Muscle of arm (tissue), 14 donors: Measurements from ENCODE around the gene RAD54L. TPM values are rescaled to one million over a fixed set of nuclear protein-coding genes. Genes with fewer than 3 reads are reported as not detected.
"Not testable (repeated sequence)": the region's sequence is repeated elsewhere in the genome, so short reads cannot be mapped to it uniquely, and the experiment has no call there.

Experiments used
- DNase-seq: peaks from one replicate; pipeline ENCODE4 v3.0.0-alpha.2; 2013
- long read RNA-seq, 11 donors: transcript quantifications; one replicate each; lab custom pipeline, GENCODE V29; 2026
- polyA plus RNA-seq, 12 donors: library from polyadenylated mRNA; unstranded; fragments of 120-200 nt; gene quantifications; one replicate each; pipeline ENCODE4 v1.2.1, GENCODE V29; 2013; ENCODE audit not compliant: insufficient read length in 12 of 12

Gene RAD54L
- polyA plus RNA-seq: 1 to 10 TPM in 10 of 12 donors, not detected in 2; 3.7 to 8.7 (median 6.5) TPM
- long read RNA-seq, donor 1: 0 reads
- long read RNA-seq, donor 2, partial matches to known transcripts: 53 of 54 reads
- long read RNA-seq, donor 2, other reads (novel, unspliced or antisense): 0 of 54 reads
- long read RNA-seq, donor 3, partial matches to known transcripts: 0 of 2 reads
- long read RNA-seq, donor 3, other reads (novel, unspliced or antisense): 0 of 2 reads
- long read RNA-seq, donor 4, partial matches to known transcripts: 0 of 1 reads
- long read RNA-seq, donor 4, other reads (novel, unspliced or antisense): 0 of 1 reads
- long read RNA-seq, donor 5: 0 reads
- long read RNA-seq, donor 6: 0 reads
- long read RNA-seq, donor 7: 0 reads
- long read RNA-seq, donor 8: 0 reads
- long read RNA-seq, donor 9: 0 reads
- long read RNA-seq, donor 10: 0 reads
- long read RNA-seq, donor 11: 0 reads

DNA sequence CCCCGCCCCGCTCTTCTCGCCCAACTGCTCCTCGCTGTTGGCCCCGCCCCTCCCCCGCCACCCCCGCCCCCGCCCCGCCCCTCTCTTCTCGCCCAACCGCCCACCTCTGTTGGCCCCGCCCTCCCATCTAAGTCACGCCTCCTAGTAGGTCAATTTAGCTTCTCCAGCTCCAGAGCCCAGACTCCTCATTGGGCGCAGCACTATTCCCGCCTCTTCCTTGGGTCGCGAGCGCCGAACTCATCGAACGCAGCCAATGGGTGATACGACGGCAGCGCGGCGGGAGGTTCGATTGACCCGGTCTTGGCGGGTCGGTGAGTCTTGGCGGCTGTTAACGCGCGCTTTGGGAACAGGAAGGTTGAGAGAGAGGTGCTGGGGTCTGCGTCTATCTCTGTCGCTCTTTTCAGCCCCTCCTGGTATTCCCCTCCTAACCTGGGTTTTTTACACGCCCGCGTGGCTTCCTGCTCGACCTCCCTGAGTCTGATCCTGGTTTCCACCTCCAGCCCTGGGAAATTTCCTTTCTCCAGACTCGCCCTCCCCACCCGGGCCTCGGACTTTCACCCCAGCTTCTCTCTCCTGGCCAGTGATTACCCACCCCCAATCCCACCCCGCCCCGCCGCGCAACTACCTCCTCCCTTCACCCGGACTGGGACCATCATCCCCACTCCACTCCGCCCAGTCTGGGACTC lies at the start of gene RAD54L:
Gene RAD54L (plus strand): TSS at position 328 of the 686 bp plus-strand sequence. CDS start 643 bp downstream, outside the sequence.
- peak; percentile 97 for DNase-seq

DNA sequence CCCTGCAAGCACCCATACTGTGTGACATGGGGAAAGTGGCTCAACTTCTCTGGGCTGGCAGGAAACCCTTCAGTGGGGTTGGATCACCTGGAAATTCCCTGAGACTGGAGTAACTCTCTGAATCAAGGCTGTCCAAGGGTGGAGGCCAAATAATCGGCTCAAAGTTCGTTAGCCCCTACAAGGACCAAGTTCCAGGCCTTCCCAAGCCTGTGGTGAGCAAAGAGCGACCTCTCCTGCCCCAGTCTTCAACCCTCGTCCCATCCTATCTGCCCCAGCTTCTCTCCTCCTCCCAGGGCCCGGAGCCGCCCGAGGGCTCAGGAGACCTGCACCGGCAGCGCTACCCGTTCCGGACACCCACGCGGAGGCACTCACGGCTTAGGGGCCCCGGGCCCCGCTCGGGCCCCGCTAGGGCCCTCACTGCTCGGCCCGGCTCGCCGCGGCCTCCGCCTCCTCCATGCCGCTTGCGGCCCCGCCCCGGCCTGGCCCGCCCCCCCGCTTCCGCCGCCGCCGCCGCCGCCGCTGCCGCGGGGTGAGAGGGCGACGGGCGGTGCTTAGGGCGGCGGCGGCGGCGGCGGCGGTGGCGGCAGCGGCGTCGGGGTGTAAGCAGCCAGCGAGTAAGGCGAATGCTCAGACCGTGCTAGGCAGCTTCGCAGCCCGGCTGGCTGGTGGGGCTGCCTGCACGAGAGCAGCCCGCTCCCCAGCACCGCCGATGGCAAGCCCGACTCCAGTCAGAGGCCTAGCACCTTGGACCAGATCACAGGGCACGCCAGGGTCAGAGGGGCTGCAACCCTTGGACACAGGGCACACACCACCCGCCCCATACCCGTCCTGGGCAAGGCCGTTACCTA lies 49.4 kb upstream of the RAD54L start, which contains the start of gene POMGNT1:
Gene POMGNT1 (minus strand): TSS at position 471 of the 848 bp plus-strand sequence. CDS start 613 bp downstream, outside the sequence.
- DNase-seq: no peak

DNA sequence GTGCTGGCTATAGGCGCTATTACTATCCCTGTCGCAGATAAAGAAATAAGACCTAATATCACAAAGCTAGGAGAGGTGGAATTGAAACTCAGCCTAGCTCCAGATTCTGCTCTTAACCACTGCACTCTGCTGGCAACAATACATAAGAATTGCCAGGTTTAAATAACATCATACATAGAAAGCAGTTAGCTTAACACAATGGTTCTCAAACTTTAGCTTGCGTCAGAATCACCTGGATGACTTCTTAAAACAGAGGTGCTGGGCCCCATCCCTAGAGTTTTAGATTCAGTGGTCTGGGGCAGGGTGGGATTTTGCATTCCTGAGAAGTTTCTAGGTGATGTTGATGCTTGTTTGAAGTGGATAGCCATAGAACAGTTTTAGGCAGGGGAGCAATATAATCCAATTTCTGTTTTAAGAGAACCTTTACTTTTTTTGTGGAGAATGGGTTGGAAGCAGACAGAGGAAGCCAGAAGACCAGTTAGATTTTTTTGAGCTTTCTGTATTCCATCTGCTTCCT lies 48.3 kb upstream of the RAD54L start:
- no peak for DNase-seq

DNA sequence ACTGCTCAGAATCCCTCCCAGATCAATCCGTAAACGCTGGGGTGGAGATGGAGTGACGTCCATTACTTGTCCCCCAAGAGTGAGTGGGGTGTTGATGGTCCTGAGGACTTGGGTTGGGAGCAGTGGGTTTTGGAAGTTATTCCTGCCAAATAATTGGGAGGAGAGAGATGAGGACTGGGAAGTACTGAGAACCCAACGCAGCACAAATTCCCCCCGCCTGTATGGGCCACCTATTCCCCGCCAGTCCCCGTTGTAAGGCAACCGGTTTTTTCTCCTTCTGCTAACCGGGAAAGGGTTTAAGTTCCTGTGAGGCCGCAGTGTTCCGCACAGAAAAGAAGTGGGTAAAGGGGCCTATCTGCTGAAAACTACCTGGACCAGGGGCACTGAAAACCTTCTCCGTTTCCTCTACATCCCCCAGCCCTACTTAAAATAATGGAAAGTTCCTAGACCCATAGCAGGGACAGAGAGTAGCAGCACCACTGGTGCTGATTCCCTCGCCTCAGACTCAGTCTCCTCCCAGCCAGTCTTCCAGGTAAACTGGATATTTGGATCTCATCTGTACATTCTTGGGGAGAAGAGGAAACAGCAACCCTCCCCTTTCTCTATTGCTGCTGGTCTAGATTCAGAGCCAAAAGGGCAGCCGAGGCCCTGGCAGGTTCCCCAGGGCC lies 43.7 kb upstream of the RAD54L start:
- no peak for DNase-seq

DNA sequence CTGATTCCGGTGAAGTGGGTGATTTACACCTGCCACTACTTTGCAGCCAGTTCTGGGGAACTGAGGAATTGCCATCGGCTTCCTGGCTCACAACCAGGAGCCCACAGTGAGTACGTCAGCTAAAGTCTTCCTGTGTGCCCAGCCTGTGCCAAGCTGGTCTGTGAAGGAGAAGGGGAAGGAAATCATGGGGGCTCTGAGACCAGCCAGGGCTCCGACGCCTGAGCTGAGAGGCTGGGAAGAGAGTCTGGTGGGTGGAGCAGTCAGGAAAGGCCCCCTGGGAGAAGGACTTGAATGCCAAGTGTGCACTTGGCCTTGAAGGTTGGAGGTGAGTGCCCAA lies 43.2 kb upstream of the RAD54L start:
- DNase-seq: no peak

DNA sequence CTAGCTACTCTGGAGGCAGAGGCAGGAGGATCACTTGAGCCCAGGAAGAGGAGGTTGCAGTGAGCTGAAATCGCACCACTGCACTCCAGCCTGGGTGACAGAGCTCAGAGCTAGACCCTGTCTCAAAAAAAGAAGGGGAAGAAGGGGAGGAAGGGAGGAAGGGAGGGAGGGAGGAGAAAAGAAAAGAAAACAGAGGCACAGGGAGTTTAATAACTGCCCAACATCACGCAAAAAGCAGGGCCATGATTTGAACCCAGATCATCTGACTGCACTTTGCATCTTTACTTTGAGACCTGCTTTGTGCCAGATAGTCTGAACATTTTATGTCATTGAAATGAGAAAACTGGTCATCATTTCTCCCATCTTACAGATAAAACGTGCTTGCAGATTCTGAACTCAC lies 42.4 kb upstream of the RAD54L start:
- no peak for DNase-seq

DNA sequence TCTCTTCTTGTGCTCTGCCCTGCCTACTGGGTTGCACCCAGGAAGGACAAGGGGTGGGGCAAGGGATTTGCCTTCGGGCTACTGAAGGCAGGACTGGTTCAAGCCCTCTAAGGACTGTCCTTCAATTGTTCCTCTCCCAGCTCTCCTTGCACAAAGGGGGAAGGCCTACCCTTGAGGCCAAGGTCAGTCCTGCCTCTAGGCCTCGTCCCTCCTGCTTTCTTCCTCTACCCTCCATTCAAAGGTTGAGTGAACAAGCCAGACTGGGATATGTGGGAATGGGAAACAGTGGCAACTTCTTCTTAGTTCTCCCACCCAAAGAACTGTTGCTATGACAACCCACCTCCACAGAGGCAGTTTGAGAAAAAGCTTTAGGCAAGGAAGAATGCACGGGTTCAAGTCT lies 41.8 kb upstream of the RAD54L start:
- no peak for DNase-seq

DNA sequence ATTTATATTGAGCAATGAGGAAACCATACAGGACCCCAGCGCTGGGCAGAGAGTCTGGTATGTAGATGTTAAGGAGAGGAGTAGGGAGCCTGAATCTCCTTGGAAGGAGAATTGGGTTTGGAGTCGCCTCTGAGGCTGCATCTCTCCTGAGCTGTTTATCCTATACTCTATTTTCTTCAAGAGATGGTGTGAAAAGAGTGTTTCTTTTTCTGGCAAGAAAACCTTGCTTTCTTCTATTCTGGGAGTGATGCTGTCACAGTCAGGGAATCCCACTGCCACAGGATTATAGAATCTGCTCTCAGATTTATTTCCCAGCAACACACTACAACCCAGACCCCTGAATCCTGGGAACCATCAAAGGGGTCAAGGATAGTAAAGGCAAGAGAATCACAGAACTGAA lies 41.2 kb upstream of the RAD54L start:
- no peak for DNase-seq

DNA sequence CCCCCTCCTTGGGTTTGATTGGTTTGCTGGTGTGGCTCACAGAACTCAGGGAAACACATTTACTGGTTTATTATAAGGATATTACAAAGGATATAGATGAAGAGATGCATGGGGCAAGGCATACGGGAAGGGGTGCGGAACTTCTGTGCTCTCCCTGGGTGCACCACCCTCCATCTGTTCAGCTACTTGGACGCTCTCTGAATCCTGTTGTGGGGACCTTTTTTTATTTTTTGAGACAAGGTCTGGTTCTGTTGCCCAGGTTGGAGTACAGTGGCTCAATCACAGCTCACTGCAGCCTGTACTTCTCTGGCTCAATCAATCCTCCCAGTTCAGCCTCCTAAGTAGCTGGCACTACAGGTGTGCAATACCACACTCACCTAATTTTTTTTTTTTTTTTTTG lies 37.0 kb upstream of the RAD54L start:
- DNase-seq: no peak

DNA sequence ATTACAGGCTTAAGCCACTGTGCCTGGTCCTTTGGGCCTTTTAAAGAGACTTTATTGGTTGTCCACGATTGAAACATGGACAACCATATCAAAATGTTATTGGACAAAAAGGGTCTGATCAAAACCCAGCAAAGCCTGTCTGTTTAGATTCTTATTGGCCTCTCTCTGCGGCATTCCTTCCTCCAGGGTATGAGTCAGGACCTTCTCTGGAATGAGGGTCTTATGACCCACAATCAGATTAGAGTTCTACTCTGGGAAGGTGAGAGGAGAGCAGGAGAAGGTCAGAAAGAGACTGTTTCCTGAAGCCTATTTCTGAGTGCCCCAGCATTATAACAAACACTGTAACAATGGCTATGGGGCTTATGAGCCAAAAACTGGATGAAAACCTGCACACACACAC lies 36.5 kb upstream of the RAD54L start:
- DNase-seq: no peak

DNA sequence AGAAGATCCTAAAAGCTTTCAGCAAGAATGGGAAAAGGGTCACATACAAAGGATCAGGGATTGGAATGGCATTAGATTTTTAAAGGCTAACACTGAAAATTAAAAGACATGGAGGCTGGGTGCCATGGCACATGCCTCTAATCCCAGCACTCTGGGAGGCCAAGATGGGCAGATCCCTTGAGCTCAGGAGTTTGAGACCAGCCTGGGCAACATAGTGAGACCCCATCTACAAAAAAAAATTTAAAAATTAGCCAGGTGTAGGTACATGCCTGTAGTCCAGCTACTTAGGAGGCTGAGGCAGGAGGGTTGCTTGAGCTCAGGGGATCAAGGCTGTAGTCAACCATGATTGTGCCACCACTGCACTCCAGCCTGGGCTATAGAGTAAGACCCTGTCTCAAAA lies 32.1 kb upstream of the RAD54L start:
- DNase-seq: no peak

DNA sequence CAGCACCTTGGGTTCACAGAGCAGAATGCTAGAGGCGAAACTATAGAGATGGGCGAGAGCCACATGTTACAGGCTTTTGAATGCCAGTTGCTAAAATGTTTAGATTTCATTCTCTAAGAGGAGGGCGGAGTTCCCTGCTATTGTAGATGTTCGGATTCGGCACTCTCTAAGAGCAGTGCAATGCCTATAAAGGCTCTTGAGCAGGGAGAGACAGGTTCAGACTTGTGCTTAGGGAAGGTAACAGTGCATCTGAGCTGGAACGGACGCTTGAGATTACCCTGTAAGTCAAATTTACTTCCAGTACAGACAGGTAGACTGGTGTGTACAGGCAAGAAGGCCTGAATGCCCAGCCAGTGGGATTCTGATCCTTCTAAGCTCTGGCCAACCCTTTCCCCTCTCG lies 29.1 kb upstream of the RAD54L start:
- DNase-seq: no peak

DNA sequence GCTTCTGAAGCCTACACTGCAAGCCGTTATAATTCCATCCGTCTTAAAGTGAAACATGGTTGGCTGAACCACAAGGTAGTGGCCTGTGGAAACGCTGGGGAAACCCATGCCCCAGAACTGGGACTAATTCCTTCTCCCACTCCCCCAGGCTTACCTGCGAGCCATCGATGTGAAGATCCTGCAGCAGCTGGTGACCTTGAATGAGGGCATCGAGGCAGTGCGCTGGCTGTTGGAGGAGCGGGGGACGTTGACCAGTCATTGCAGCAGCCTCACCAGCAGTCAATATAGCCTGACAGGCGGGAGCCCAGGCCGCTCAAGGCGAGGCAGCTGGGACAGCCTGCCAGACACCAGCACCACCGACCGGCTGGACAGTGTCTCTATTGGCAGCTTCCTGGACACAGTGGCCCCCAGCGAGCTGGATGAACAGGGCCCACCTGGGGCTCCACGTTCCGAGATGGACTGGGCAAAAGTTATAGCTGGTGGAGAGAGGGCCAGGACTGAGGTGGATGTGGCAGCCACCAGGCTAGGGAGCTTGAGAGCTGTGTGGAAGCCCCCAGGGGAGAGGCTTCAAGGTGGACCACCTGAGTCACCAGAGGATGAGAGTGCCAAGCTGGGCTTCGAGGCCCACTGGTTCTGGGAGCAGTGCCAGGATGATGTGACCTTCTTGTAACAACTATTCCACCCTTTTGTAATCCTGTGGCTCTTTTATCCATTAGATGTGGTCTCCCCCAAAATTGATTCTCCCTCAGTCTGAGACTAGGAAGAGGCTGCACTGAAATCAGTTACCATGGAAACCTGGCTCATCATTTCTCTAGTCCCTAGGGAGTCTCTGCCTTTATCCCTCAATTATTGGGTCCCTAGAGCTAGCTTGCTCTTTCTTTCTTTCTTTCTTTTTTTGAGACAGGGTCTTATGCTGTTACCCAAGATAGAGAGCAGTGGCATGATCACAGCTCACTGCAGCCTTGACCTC lies 27.7 kb upstream of the RAD54L start:
- DNase-seq: no peak

DNA sequence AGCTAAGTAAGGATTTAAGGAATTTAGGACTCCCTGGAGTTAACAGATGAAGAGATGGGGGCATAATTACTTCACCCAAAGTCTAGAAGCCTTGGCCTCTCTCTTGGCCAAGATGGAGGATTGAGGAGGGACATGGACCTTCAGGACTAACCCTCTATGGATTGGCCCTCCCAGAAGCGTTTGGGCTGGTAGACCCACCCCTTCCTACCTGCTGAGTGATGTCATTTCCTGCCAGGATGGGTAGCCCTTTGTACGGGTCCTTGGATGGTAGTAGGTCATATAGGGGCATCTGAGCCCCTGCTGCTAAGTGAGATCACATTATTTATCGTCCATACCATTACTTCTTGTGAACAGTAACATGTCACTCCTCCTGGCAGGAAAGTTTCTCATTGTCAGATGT lies 26.8 kb upstream of the RAD54L start:
- DNase-seq: no peak

DNA sequence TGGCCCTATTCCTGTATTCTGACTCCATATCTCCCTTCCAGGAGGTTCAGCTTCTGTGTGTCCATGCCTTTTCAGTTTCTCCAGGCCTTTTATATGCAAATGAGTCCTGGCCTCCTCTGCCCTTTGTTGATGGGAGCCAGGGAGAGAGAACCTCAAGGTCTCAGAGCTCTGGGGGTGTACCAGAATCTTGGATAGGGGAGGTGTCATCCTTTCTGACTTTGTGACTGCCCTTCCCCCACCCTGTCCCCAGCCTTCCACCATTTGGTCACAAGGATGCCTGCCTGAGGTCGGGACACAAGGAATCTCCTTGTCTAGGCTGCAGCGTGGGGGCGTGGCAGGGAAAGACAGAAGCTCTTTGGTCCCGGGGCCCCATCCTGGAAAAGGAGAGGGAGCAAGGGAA lies 25.8 kb upstream of the RAD54L start:
- no peak for DNase-seq

DNA sequence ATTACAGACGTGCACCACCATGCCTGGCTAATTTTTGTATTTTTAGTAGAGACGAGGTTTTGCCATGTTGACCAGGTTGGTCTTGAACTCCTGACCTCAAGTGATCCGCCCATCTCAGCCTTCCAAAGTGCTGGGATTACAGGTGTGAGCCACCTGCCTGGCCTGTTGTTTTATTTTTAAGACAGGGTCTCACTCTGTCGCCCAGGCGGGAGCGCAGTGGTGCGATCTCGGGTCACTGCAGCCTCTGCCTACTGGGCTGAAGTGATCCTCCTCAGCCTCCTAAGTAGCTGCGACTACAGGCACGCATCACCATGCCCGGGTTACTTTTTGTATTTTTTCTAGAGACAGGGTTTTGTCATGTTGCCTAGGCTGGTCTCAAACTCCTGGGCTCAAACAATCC lies 24.5 kb upstream of the RAD54L start:
- DNase-seq: not testable (repeated sequence)

DNA sequence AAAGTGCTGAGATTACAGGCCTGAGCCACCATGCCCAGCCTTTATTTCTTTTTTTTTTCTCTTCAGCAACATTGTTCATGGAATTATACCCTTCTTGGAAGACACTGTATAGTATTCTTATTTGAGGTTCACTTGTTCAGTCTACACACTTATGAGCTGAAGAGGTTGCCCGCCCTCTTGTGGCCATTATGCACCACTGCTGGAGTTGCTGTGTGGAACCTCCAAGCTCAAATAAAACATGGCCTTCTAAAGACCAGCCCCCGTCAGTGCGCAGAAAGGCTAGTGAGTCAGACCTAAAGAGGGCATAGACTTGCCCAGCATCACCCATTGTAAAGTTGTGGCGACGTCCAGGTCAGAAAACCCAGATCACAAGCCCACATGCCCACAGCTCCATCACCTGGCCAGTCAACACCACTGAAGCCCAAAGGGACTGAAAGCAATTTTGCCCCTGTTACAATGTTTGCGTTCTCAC lies 24.1 kb upstream of the RAD54L start:
- DNase-seq: peak; percentile 63

DNA sequence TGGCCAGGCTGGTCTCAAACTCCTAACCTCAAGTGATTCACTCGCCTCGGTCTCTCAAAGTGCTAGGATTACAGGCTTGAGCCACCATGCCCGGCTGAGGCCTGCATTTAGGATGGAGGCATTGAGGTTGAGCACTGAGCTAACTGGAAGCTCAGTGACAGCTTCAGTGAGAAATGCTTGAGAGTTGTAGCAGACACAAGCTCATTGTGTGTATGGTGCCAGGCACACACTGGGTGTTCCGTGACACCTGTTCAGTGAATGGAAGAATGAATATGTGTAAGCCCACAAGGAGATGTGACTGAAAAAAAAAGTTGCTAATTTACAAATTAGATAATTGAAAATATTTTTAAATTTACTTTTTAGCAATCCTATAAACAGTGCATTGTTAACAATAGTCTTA lies 22.6 kb upstream of the RAD54L start:
- DNase-seq: no peak

DNA sequence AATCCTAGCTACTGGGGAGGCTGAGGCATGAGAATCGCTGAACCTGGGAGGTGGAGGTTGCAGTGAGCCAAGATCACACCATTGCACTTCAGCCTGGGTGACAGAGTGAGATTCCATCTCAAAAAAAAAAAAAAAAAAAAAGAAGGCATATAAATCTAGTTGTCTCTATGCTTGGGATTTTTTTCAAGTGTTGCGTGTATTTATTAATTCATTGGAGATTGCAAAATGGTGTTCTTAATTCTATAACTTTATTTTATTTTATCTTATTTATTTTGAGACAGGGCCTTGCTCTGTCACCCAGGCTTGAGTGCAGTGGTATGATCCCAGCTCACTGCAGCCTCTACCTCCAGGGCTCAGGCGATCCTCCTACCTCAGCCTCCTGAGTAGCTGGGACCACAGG lies 16.3 kb upstream of the RAD54L start:
- not testable (repeated sequence) for DNase-seq

DNA sequence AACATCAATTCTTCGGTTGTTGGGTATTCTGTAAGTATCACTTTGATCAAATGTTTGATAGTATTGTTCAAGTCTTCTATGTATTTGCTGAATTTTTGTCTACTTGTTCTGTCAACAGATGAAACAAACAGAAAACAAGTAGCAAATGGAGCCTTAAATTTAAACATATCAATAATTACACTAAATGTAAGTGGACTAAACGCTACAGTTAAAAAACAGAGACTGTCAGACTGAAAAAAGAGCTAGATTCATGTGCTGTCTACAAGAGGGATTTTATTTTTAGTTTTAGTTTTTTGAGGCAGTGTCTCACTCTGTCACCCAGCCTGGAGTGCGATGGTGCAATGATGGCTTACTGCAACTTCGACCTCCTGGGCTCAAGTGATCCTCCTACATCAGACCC lies 10.7 kb upstream of the RAD54L start:
- no peak for DNase-seq
